Keratinocyte (primary cell): Measurements from ENCODE around the gene CLEC18C.
"Not testable (repeated sequence)": the region's sequence is repeated elsewhere in the genome, so short reads cannot be mapped to it uniquely, and the experiment has no call there.

Source experiments
- EZH2 ChIP-seq: IDR thresholded peaks from one replicate; pipeline ENCODE4 v1.6.1; 2012; ENCODE audit warnings: inconsistent platforms, mild to moderate bottlenecking, low read length, moderate library complexity
- TF ChIP-seq, protein P1 (sequence below), 3 experiments: IDR thresholded peaks in 1 of 3; conservative IDR thresholded peaks in 1 of 3; optimal IDR thresholded peaks in 1 of 3; 2 replicates in 2 of 3; 3 replicates in 1 of 3; pipeline versions ENCODE3 to v1.5.1; 2011; ENCODE audit warnings: low read length in 3 of 3, mild to moderate bottlenecking in 3 of 3, moderate library complexity in 2 of 3, control low read depth in 1 of 3, inconsistent platforms in 1 of 3; ENCODE audit not compliant: insufficient read depth in 2 of 3; ENCODE audit errors: extremely low read depth in 1 of 3

DNA sequence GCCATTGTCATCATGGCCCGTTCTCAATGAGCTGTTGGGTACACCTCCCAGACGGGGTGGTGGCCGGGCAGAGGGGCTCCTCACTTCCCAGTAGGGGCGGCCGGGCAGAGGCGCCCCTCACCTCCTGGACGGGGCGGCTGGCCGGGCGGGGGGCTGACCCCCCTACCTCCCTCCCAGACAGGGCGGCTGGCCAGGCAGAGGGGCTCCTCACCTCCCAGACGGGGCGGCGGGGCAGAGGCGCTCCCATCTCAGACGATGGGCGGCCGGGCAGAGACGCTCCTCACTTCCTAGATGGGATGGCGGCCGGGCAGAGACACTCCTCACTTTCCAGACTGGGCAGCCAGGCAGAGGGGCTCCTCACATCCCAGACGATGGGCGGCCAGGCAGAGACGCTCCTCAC is 51.1 kb downstream of the CLEC18C start:
- TF ChIP-seq, protein P1, sequence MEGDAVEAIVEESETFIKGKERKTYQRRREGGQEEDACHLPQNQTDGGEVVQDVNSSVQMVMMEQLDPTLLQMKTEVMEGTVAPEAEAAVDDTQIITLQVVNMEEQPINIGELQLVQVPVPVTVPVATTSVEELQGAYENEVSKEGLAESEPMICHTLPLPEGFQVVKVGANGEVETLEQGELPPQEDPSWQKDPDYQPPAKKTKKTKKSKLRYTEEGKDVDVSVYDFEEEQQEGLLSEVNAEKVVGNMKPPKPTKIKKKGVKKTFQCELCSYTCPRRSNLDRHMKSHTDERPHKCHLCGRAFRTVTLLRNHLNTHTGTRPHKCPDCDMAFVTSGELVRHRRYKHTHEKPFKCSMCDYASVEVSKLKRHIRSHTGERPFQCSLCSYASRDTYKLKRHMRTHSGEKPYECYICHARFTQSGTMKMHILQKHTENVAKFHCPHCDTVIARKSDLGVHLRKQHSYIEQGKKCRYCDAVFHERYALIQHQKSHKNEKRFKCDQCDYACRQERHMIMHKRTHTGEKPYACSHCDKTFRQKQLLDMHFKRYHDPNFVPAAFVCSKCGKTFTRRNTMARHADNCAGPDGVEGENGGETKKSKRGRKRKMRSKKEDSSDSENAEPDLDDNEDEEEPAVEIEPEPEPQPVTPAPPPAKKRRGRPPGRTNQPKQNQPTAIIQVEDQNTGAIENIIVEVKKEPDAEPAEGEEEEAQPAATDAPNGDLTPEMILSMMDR (optimal IDR thresholded peaks at IDR 0.05 in 1 of 3, IDR thresholded peaks at IDR 0.05 in 1 of 3, conservative IDR thresholded peaks at IDR 0.05 in 1 of 3; ENCODE audit: extremely low read depth in 1 of 3, insufficient read depth in 2 of 3, low read length in 3 of 3), result not testable (repeated sequence)
- TF ChIP-seq EZH2, result not testable (repeated sequence)
